H9 (cell line): Measurements from ENCODE around the gene RASSF9. TPM values are rescaled to one million over a fixed set of nuclear protein-coding genes. Genes with fewer than 3 reads are reported as not detected.

Experiments
- DNase-seq: peaks from one replicate; pipeline ENCODE4 v3.0.0-alpha.2; 2017
- H2AFZ ChIP-seq: one replicate; pipeline ENCODE4 v1.6.1; 2013; ENCODE audit warnings: mild to moderate bottlenecking, low read length, control low read depth, moderate library complexity
- H2AK5ac ChIP-seq: 2 replicates; pipeline ENCODE4 v1.6.1; 2013; ENCODE audit warnings: low read length, control low read depth, mixed read lengths; ENCODE audit not compliant: insufficient read length
- H2BK120ac ChIP-seq: one replicate; pipeline ENCODE4 v1.6.1; 2013; ENCODE audit warnings: low read depth, mild to moderate bottlenecking, low read length, control low read depth, inconsistent platforms; ENCODE audit not compliant: poor library complexity, severe bottlenecking
- H2BK12ac ChIP-seq: 2 replicates; pipeline ENCODE4 v1.6.1; 2013; ENCODE audit warnings: low read length, control low read depth, mixed read lengths, low read depth; ENCODE audit not compliant: insufficient read length
- H2BK15ac ChIP-seq: 2 replicates; pipeline ENCODE4 v1.6.1; 2013; ENCODE audit warnings: low read depth, low read length, control low read depth
- H2BK20ac ChIP-seq: one replicate; pipeline ENCODE4 v1.6.1; 2013; ENCODE audit warnings: low read depth, mild to moderate bottlenecking, low read length, control low read depth, inconsistent platforms; ENCODE audit not compliant: poor library complexity, severe bottlenecking
- H2BK5ac ChIP-seq: 2 replicates; pipeline ENCODE4 v1.6.1; 2013; ENCODE audit warnings: low read length, control low read depth, mixed read lengths; ENCODE audit not compliant: insufficient read length
- H3K14ac ChIP-seq: 2 replicates; pipeline ENCODE4 v1.6.1; 2013; ENCODE audit warnings: low read length, control low read depth; ENCODE audit not compliant: insufficient read depth
- H3K18ac ChIP-seq: 2 replicates; pipeline ENCODE4 v1.6.1; 2013; ENCODE audit warnings: low read depth, mild to moderate bottlenecking, mixed read lengths, low read length, control low read depth; ENCODE audit not compliant: insufficient read length
- H3K23ac ChIP-seq: 2 replicates; pipeline ENCODE4 v1.6.1; 2013; ENCODE audit warnings: low read length, control low read depth, mixed read lengths, low read depth; ENCODE audit not compliant: insufficient read length
- H3K23me2 ChIP-seq: 2 replicates; pipeline ENCODE4 v1.6.1; 2013; ENCODE audit warnings: low read depth, mild to moderate bottlenecking, mixed read lengths, low read length, control low read depth; ENCODE audit not compliant: insufficient read length, poor library complexity, severe bottlenecking
- H3K27ac ChIP-seq: 2 replicates; pipeline ENCODE4 v1.5.1; 2013; ENCODE audit warnings: low read length, control low read depth, mixed read lengths, low read depth; ENCODE audit not compliant: insufficient read length
- H3K27me3 ChIP-seq: 2 replicates; pipeline ENCODE4 v1.6.1; 2013; ENCODE audit warnings: low read length, control low read depth, inconsistent platforms; ENCODE audit not compliant: insufficient read depth
- H3K4ac ChIP-seq: 2 replicates; pipeline ENCODE4 v1.6.1; 2013; ENCODE audit warnings: low read depth, mild to moderate bottlenecking, control low read depth, inconsistent platforms, low read length, moderate library complexity
- H3K4me1 ChIP-seq: 2 replicates; pipeline ENCODE4 v1.6.1; 2013; ENCODE audit warnings: low read length, control low read depth, inconsistent platforms; ENCODE audit not compliant: insufficient read depth
- H3K4me2 ChIP-seq: 2 replicates; pipeline ENCODE4 v1.6.1; 2013; ENCODE audit warnings: low read length, control low read depth, mixed read lengths; ENCODE audit not compliant: insufficient read length, insufficient read depth
- H3K56ac ChIP-seq: 2 replicates; pipeline ENCODE4 v1.6.1; 2013; ENCODE audit warnings: low read depth, mild to moderate bottlenecking, mixed read lengths, low read length, control low read depth; ENCODE audit not compliant: insufficient read length
- H3K79me1 ChIP-seq: 2 replicates; pipeline ENCODE4 v1.6.1; 2013; ENCODE audit warnings: low read depth, mild to moderate bottlenecking, moderate library complexity, low read length, control low read depth, inconsistent platforms; ENCODE audit not compliant: insufficient read depth, poor library complexity, severe bottlenecking
- H3K79me2 ChIP-seq: 2 replicates; pipeline ENCODE4 v1.6.1; 2013; ENCODE audit warnings: low read length, control low read depth, inconsistent platforms; ENCODE audit not compliant: insufficient read depth
- H3K9ac ChIP-seq: 2 replicates; pipeline ENCODE4 v1.6.1; 2013; ENCODE audit warnings: low read length, control low read depth, mixed read lengths; ENCODE audit not compliant: insufficient read length; ENCODE audit errors: extremely low read depth
- H3K9me3 ChIP-seq: one replicate; pipeline ENCODE4 v1.6.1; 2013; ENCODE audit warnings: low read depth, low read length, inconsistent platforms; ENCODE audit not compliant: control insufficient read depth
- H3T11ph ChIP-seq: one replicate; pipeline ENCODE4 v1.6.1; 2013; ENCODE audit warnings: mild to moderate bottlenecking, low read length, control low read depth, inconsistent platforms
- H4K20me1 ChIP-seq: one replicate; pipeline ENCODE4 v1.6.1; 2013; ENCODE audit not compliant: control insufficient read depth, insufficient read length, insufficient read depth
- H4K5ac ChIP-seq: 2 replicates; pipeline ENCODE4 v1.6.1; 2013; ENCODE audit warnings: low read depth, mild to moderate bottlenecking, mixed read lengths, low read length, control low read depth; ENCODE audit not compliant: insufficient read length
- H4K8ac ChIP-seq: replicated peaks from 2 replicates; pipeline ENCODE4 v1.6.1; 2013; ENCODE audit warnings: low read length, control low read depth, mixed read lengths, low read depth; ENCODE audit not compliant: insufficient read length
- H4K91ac ChIP-seq: 2 replicates; pipeline ENCODE4 v1.6.1; 2013; ENCODE audit warnings: low read depth, mild to moderate bottlenecking, moderate library complexity, mixed read lengths, low read length, control low read depth; ENCODE audit not compliant: insufficient read length
- H3K27ac Mint-ChIP-seq, 3 experiments: 2 replicates in 2 of 3; 3 replicates in 1 of 3; pipeline ENCODE4 v1.8.0; 2020 to 2021; ENCODE audit warnings: mixed read lengths in 3 of 3, mild to moderate bottlenecking in 1 of 3, moderate library complexity in 1 of 3
- H3K27me3 Mint-ChIP-seq: 2 replicates; pipeline ENCODE4 v1.8.0; 2021; ENCODE audit warnings: low read depth, mild to moderate bottlenecking, moderate library complexity, mixed read lengths
- H3K36me3 Mint-ChIP-seq, 3 experiments: 2 replicates in 2 of 3; 3 replicates in 1 of 3; pipeline ENCODE4 v1.8.0; 2020 to 2021; ENCODE audit warnings: low read depth in 3 of 3, mixed read lengths in 3 of 3; ENCODE audit not compliant: insufficient read depth in 1 of 3
- H3K4me1 Mint-ChIP-seq, 2 experiments: 2 replicates each; pipeline ENCODE4 v1.8.0; 2020; ENCODE audit warnings: mixed read lengths in 2 of 2
- H3K4me3 Mint-ChIP-seq, 2 experiments: 2 replicates in 1 of 2; 3 replicates in 1 of 2; pipeline ENCODE4 v1.8.0; 2020 to 2021; ENCODE audit warnings: mild to moderate bottlenecking in 2 of 2, mixed read lengths in 2 of 2, moderate library complexity in 1 of 2
- H3K9me3 Mint-ChIP-seq, 2 experiments: 2 replicates in 1 of 2; 3 replicates in 1 of 2; pipeline ENCODE4 v1.8.0; 2020; ENCODE audit warnings: mild to moderate bottlenecking in 2 of 2, mixed read lengths in 2 of 2, moderate library complexity in 1 of 2
- CTCF ChIP-seq: fragments of 200-600 bp; sonication (generic); conservative IDR thresholded peaks from 3 replicates; pipeline ENCODE4 v1.8.0; 2021; ENCODE audit warnings: antibody characterized with exemption, mild to moderate bottlenecking
- WGBS: extraction: QIAGEN DNeasy Blood & Tissue Kit; methylation state at CpG from one replicate; pipeline ENCODE4 v1.1.7; 2013; ENCODE audit warnings: missing lambda C conversion rate, low lambda C conversion rate, mixed read lengths; ENCODE audit not compliant: insufficient read length; ENCODE audit errors: extremely low coverage; 5-methylcytosine and 5-hydroxymethylcytosine counted together
- total RNA-seq: library from RNA; stranded (reverse); gene quantifications from 2 replicates; pipeline ENCODE4 v1.2.1, GENCODE V29; 2021

Gene RASSF9
- total RNA-seq, 1 experiment from 2014 or later, result 0.04 TPM

- H3K9ac ChIP-seq, result no peak overlapping the region
- H3K27me3 ChIP-seq, result no peaks in the 10 kb centered on the region
- Mint-ChIP-seq H3K27me3 (no peaks in the 10 kb centered on the region), H3K9me3 (no peaks in the 10 kb centered on the region), H3K27ac (peak overlapping the region in 2 of 3 experiments; percentile 60 to 78; a peak in 4 of 7 replicates), H3K4me3 (peak overlapping the region in 1 of 2 experiments; percentile 4; a peak in 1 of 5 replicates), H3K36me3 (no peaks in the 10 kb centered on the region; a peak in 1 of 7 replicates), H3K4me1 (peaks cover 38 to 41% of the 10 kb centered on the region in 2 experiments)
- no peak overlapping the region for H3K27ac ChIP-seq
- no peak overlapping the region for H3K56ac ChIP-seq
- no peaks in the 10 kb centered on the region for H3K79me2 ChIP-seq
- H4K20me1 ChIP-seq, result no peaks in the 10 kb centered on the region
- no peak overlapping the region for H2BK120ac ChIP-seq
- H3K79me1 ChIP-seq, result no peaks in the 10 kb centered on the region
- no peak overlapping the region for H4K8ac ChIP-seq
- no peaks in the 10 kb centered on the region for H3K9me3 ChIP-seq
- no peak overlapping the region for H2AK5ac ChIP-seq
- H2BK5ac ChIP-seq, result no peak overlapping the region
- H2BK20ac ChIP-seq, result no peak overlapping the region
- H3K4me1 ChIP-seq, result peaks cover 3% of the 10 kb centered on the region; the same call in 1 of the 2 replicates
- TF ChIP-seq CTCF, result no peak
- H3K4ac ChIP-seq, result no peak overlapping the region
- H2BK15ac ChIP-seq, result no peak overlapping the region
- no peak overlapping the region for H3K4me2 ChIP-seq
- no peaks in the 10 kb centered on the region for H3K23me2 ChIP-seq
- no peak overlapping the region for H4K91ac ChIP-seq
- no peak overlapping the region for H3T11ph ChIP-seq
- no peak overlapping the region for H3K18ac ChIP-seq
- H4K5ac ChIP-seq, result no peak overlapping the region
- no peak overlapping the region for H2BK12ac ChIP-seq
- H3K14ac ChIP-seq, result no peak overlapping the region
- no peak overlapping the region for H2AFZ ChIP-seq
- DNase-seq, result no peak
- no CpG with 5 or more reads among the region's 2 CpGs for WGBS
- no peak overlapping the region for H3K23ac ChIP-seq
These were observed 56.4 kb downstream of the RASSF9 start for GRCh38 chr12:85779768-85780167.
